Measurements from ENCODE around the gene TEKTIP1. TPM values are rescaled to one million over a fixed set of nuclear protein-coding genes. Genes with fewer than 3 reads are reported as not detected.
"Not testable (repeated sequence)": the region's sequence is repeated elsewhere in the genome, so short reads cannot be mapped to it uniquely, and the experiment has no call there.

TEKTIP1 gene
- total and polyA plus RNA-seq, 5 experiments from 2014 or later: 0.45 to 12.5 (median 8.8) TPM; not detected in 2

GRCh38 chr19:3500429-3501101 lies 38.4 kb upstream of the TEKTIP1 start, which contains the start of gene DOHH:
Gene DOHH (minus strand): TSS chr19:3500674. CDS start chr19:3496814, 3,860 bp downstream.
- Mint-ChIP-seq H3K4me1 (peaks cover 17 to 40% (median 32%) of the 10 kb centered on the region in 4 donors), H3K27me3 (no peaks in the 10 kb centered on the region), H3K4me3 (peak within 1 kb of the TSS; percentile 88 to 97 (median 92)), H3K36me3 (peaks cover 0 to 17% (median 5%) of the 10 kb centered on the region in 3 donors), H3K27ac (peak within 1 kb of the TSS; percentile 96 to 99 (median 98)), H3K9me3 (no peaks in the 10 kb centered on the region)
- ATAC-seq (peak; percentile 89 to 91), DNase-seq (peak; percentile 84 to 98 (median 94))
- POLR2A ChIA-PET: interaction anchor here (0.6 to 1.0 kb wide), 9 partner anchors 8 to 958 kb away, joined by 3 to 6 read pairs (median 3); partner anchors contain the start of genes HMG20B and S1PR4

- peaks cover 0 to 10% (median 4%) of the 10 kb centered on the region in 3 donors for H3K36me3 Mint-ChIP-seq
- H3K27me3 Mint-ChIP-seq: no peaks in the 10 kb centered on the region
- peaks cover 18 to 45% (median 36%) of the 10 kb centered on the region in 4 donors for H3K4me1 Mint-ChIP-seq
- H3K27ac Mint-ChIP-seq: peak overlapping the region in 1 of 10 donors; percentile 29
- POLR2A ChIA-PET: interaction anchor here (0.6 kb wide), 1 partner anchor 715 kb away, joined by 3 read pairs; no protein-coding TSS in a partner anchor
- H3K9me3 Mint-ChIP-seq: no peaks in the 10 kb centered on the region
- ATAC-seq (no peak), DNase-seq (no peak)
- H3K4me3 Mint-ChIP-seq: peak overlapping the region in 1 of 10 donors; percentile 56
Measured at GRCh38 chr19:3501780-3502179, 37.2 kb upstream of the TEKTIP1 start.

- Mint-ChIP-seq H3K4me3 (no peak overlapping the region), H3K27ac (peak overlapping the region in 4 of 10 donors; percentile 53 to 95 (median 76)), H3K9me3 (no peaks in the 10 kb centered on the region), H3K36me3 (peaks cover 0 to 2% (median 0%) of the 10 kb centered on the region in 3 donors), H3K27me3 (no peaks in the 10 kb centered on the region), H3K4me1 (peaks cover 18 to 46% (median 39%) of the 10 kb centered on the region in 4 donors)
- POLR2A ChIA-PET: no interaction called here
- DNase-seq (no peak), ATAC-seq (no peak)
Measured at GRCh38 chr19:3503036-3503572, 35.9 kb upstream of the TEKTIP1 start.

GRCh38 chr19:3504735-3505134 lies 34.2 kb upstream of the TEKTIP1 start:
- H3K27ac Mint-ChIP-seq: peak overlapping the region; percentile 19 to 100 (median 97)
- no peaks in the 10 kb centered on the region for H3K27me3 Mint-ChIP-seq
- H3K36me3 Mint-ChIP-seq: peaks cover 0 to 15% (median 0%) of the 10 kb centered on the region in 3 donors
- H3K4me1 Mint-ChIP-seq: peaks cover 21 to 54% (median 46%) of the 10 kb centered on the region in 4 donors
- H3K4me3 Mint-ChIP-seq: peak overlapping the region in 9 of 10 donors; percentile 52 to 99 (median 80)
- no peaks in the 10 kb centered on the region for H3K9me3 Mint-ChIP-seq
- POLR2A ChIA-PET: interaction anchor here (0.7 to 0.8 kb wide), 2 partner anchors 183 to 1164 kb away, joined by 3 to 5 read pairs; no protein-coding TSS in a partner anchor
- ATAC-seq (no peak), DNase-seq (no peak)

- H3K27ac Mint-ChIP-seq: peak within 1 kb of the TSS; percentile 95 to 100 (median 99)
- peak within 1 kb of the TSS; percentile 80 to 99 (median 94) for H3K4me3 Mint-ChIP-seq
- no peaks in the 10 kb centered on the region for H3K9me3 Mint-ChIP-seq
- peak; percentile 85 to 91 for ATAC-seq
- H3K36me3 Mint-ChIP-seq: peaks cover 0 to 17% (median 0%) of the 10 kb centered on the region in 3 donors
- POLR2A ChIA-PET: interaction anchor here (0.7 to 2.3 kb wide), 9 partner anchors 11 to 1163 kb away, joined by 3 to 17 read pairs (median 3); partner anchors contain the start of genes MFSD12 and MRPL54
- H3K27me3 Mint-ChIP-seq: no peaks in the 10 kb centered on the region
- peak; percentile 95 to 100 (median 100) for DNase-seq
- peaks cover 23 to 55% (median 47%) of the 10 kb centered on the region in 4 donors for H3K4me1 Mint-ChIP-seq
Measured at GRCh38 chr19:3505598-3506383, 33.2 kb upstream of the TEKTIP1 start, which contains the start of gene FZR1. Gene FZR1 (plus strand): TSS chr19:3506311. CDS start chr19:3522990, 16,679 bp downstream.

GRCh38 chr19:3506384-3507340 lies 32.3 kb upstream of the TEKTIP1 start:
- Mint-ChIP-seq H3K27me3 (no peaks in the 10 kb centered on the region), H3K9me3 (no peaks in the 10 kb centered on the region), H3K4me1 (peaks cover 20 to 54% (median 46%) of the 10 kb centered on the region in 4 donors), H3K4me3 (peak overlapping the region; percentile 80 to 95 (median 88)), H3K27ac (peak overlapping the region; percentile 43 to 95 (median 90)), H3K36me3 (peaks cover 0 to 17% (median 0%) of the 10 kb centered on the region in 3 donors)
- DNase-seq: peak in 7 of 10 donors; percentile 19 to 70 (median 33)
- ATAC-seq: peak in 1 of 2 donors; percentile 4
- POLR2A ChIA-PET: interaction anchor here (0.9 to 2.3 kb wide), 6 partner anchors 10 to 256 kb away, joined by 3 to 17 read pairs (median 4); partner anchors contain the start of genes MFSD12 and MRPL54

GRCh38 chr19:3507371-3508120 lies 31.4 kb upstream of the TEKTIP1 start:
- ATAC-seq (no peak), DNase-seq (peak in 5 of 10 donors; percentile 24 to 73 (median 33))
- POLR2A ChIA-PET: interaction anchor here (1.3 to 2.3 kb wide), 3 partner anchors 10 to 159 kb away, joined by 3 to 17 read pairs (median 4); partner anchors contain the start of gene MFSD12
- Mint-ChIP-seq H3K27me3 (no peaks in the 10 kb centered on the region), H3K4me1 (peaks cover 24 to 63% (median 50%) of the 10 kb centered on the region in 4 donors), H3K27ac (peak overlapping the region; percentile 43 to 94 (median 90)), H3K4me3 (peak overlapping the region; percentile 80 to 95 (median 88)), H3K36me3 (peaks cover 0 to 17% (median 0%) of the 10 kb centered on the region in 3 donors), H3K9me3 (no peaks in the 10 kb centered on the region)

GRCh38 chr19:3508121-3508661 lies 30.8 kb upstream of the TEKTIP1 start:
- not testable (repeated sequence) for H3K9me3 Mint-ChIP-seq, ATAC-seq, H3K27me3 Mint-ChIP-seq, DNase-seq
- H3K4me3 Mint-ChIP-seq: peak overlapping the region; percentile 25 to 94 (median 66)
- POLR2A ChIA-PET: interaction anchor here (0.7 kb wide), 2 partner anchors 13 to 399 kb away, joined by 3 to 4 read pairs; no protein-coding TSS in a partner anchor
- peaks cover 0 to 17% (median 0%) of the 10 kb centered on the region in 3 donors for H3K36me3 Mint-ChIP-seq
- peak overlapping the region in 8 of 10 donors; percentile 19 to 80 (median 38) for H3K27ac Mint-ChIP-seq
- peaks cover 24 to 65% (median 50%) of the 10 kb centered on the region in 4 donors for H3K4me1 Mint-ChIP-seq

- POLR2A ChIA-PET: interaction anchor here (0.7 kb wide), 2 partner anchors 14 to 400 kb away, joined by 3 to 4 read pairs; no protein-coding TSS in a partner anchor
- Mint-ChIP-seq H3K36me3 (peaks cover 0 to 17% (median 0%) of the 10 kb centered on the region in 3 donors), H3K27me3 (no peaks in the 10 kb centered on the region), H3K4me3 (peak overlapping the region; percentile 31 to 80 (median 65)), H3K4me1 (peaks cover 26 to 72% (median 53%) of the 10 kb centered on the region in 4 donors), H3K27ac (peak overlapping the region in 9 of 10 donors; percentile 32 to 88 (median 74)), H3K9me3 (no peaks in the 10 kb centered on the region)
- no peak for ATAC-seq
- no peak for DNase-seq
Measured at GRCh38 chr19:3508771-3509535, 30.0 kb upstream of the TEKTIP1 start.
